Esophagus (tissue), 2 donors: Measurements from ENCODE around the gene ABR. TPM values are rescaled to one million over a fixed set of nuclear protein-coding genes. Genes with fewer than 3 reads are reported as not detected.

Experiments
- H3K27ac ChIP-seq, 2 donors: one replicate each; pipeline ENCODE4 v1.5.1; 2013; ENCODE audit warnings: low read depth in 2 of 2, mild to moderate bottlenecking in 2 of 2, inconsistent platforms in 1 of 2, low read length in 1 of 2, moderate library complexity in 1 of 2
- H3K27me3 ChIP-seq, 2 donors: one replicate each; pipeline ENCODE4 v1.6.1; 2013; ENCODE audit warnings: low read length in 2 of 2, control low read depth in 1 of 2, mild to moderate bottlenecking in 1 of 2; ENCODE audit not compliant: insufficient read depth in 2 of 2, control insufficient read depth in 1 of 2
- H3K36me3 ChIP-seq, 2 donors: one replicate each; pipeline ENCODE4 v1.6.1; 2013; ENCODE audit warnings: low read length in 1 of 2; ENCODE audit not compliant: control insufficient read depth in 2 of 2, insufficient read depth in 2 of 2
- H3K4me1 ChIP-seq, 2 donors: one replicate each; pipeline ENCODE4 v1.6.1; 2013; ENCODE audit warnings: low read length in 1 of 2; ENCODE audit not compliant: control insufficient read depth in 2 of 2, insufficient read depth in 2 of 2
- H3K4me3 ChIP-seq, 2 donors: one replicate each; pipeline ENCODE4 v1.5.1; 2013; ENCODE audit warnings: low read length in 2 of 2, mild to moderate bottlenecking in 2 of 2, low read depth in 1 of 2, moderate library complexity in 1 of 2
- H3K9me3 ChIP-seq, 2 donors: one replicate each; pipeline ENCODE4 v1.6.1; 2013; ENCODE audit warnings: mild to moderate bottlenecking in 2 of 2, low read depth in 1 of 2, low read length in 1 of 2, moderate library complexity in 1 of 2; ENCODE audit not compliant: control insufficient read depth in 2 of 2, insufficient read depth in 1 of 2
- WGBS, 2 donors: extraction: QIAGEN DNeasy Blood & Tissue Kit; methylation state at CpG; one replicate each; pipeline ENCODE4 v1.1.7; 2013; 5-methylcytosine and 5-hydroxymethylcytosine counted together
- polyA plus RNA-seq, 2 donors: library from polyadenylated mRNA; stranded (reverse); fragments of 200-250 nt; gene quantifications; one replicate each; pipeline ENCODE4 v1.2.3, GENCODE V29; 2013
- donor health status: healthy with polysubstance abuse.
- donor health status: Bipolar disorder and iron deficiency.

Gene ABR
- polyA plus RNA-seq, 2 donors = 48.6 to 57.7 TPM

DNA sequence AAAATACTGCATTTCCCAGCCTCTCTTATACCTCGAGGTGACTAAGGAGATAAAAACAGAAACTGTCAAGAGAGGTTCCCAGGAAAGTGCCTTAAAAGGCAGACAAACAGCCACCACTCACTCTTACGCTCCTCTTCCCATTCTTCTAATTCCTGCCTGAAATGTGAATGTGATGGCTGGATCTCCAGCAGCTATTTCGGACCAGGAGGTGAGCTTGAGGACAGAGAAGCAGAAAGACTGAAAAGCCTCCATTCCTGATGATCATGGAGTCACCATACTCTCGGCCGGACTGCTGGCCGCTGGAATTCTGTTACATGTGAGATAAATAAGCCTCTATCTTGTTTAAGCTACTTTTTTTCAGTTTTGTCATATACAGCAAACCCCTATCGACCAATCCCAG, 41.4 kb upstream of the ABR start:
- Histone ChIP-seq H3K9me3 (peaks cover 0 to under 1% of the 10 kb centered on the region in 2 donors), H3K27ac (no peak overlapping the region), H3K4me1 (peaks cover 0 to 3% of the 10 kb centered on the region in 2 donors), H3K36me3 (no peaks in the 10 kb centered on the region), H3K27me3 (no peaks in the 10 kb centered on the region), H3K4me3 (no peak overlapping the region)
- 89 to 91% methylated on average over 7 of the region's 7 CpGs for WGBS, 2 donors

DNA sequence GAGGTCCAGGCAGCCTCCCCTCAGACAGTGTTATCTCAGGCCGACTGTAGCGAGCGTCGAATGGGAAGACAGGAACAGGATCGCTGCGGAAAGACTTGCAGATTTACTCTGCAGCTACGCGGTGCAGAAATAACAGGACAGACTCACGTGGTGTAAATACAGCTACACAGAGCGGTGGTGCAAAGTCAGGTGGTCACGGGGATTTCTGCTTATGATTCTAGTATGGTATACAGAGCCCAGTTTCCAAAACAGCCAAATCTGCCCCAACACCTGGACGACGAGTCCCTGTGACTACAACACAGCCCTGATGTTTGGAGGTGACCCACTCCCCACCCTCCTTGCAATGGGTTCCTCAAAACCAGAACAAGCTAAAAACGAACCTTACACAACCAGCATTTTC, 40.6 kb upstream of the ABR start:
- Histone ChIP-seq H3K27me3 (no peaks in the 10 kb centered on the region), H3K27ac (no peak overlapping the region), H3K4me1 (no peaks in the 10 kb centered on the region), H3K4me3 (no peak overlapping the region), H3K36me3 (no peaks in the 10 kb centered on the region), H3K9me3 (no peaks in the 10 kb centered on the region)
- WGBS, 2 donors = 70 to 76% methylated on average over 14 of the region's 14 CpGs

DNA sequence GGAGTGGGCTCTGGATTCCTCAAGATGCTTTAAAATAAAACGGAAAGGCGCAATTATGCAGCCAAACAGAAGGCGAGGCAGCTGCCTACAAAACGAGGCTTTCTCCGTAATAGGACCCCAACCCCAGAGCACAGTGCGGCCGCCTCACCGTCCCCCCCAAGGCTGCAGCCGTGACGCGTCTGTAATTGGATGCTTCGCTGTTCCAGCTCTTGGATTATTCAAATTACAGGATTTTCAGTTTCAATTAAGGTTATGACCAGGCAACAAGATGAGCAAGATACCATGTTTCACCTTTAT, 37.3 kb upstream of the ABR start:
- Histone ChIP-seq H3K4me3 (no peak overlapping the region), H3K9me3 (no peaks in the 10 kb centered on the region), H3K27ac (no peak overlapping the region), H3K27me3 (no peaks in the 10 kb centered on the region), H3K36me3 (no peaks in the 10 kb centered on the region), H3K4me1 (no peaks in the 10 kb centered on the region)
- WGBS, 2 donors = 82 to 86% methylated on average over 12 of the region's 12 CpGs

DNA sequence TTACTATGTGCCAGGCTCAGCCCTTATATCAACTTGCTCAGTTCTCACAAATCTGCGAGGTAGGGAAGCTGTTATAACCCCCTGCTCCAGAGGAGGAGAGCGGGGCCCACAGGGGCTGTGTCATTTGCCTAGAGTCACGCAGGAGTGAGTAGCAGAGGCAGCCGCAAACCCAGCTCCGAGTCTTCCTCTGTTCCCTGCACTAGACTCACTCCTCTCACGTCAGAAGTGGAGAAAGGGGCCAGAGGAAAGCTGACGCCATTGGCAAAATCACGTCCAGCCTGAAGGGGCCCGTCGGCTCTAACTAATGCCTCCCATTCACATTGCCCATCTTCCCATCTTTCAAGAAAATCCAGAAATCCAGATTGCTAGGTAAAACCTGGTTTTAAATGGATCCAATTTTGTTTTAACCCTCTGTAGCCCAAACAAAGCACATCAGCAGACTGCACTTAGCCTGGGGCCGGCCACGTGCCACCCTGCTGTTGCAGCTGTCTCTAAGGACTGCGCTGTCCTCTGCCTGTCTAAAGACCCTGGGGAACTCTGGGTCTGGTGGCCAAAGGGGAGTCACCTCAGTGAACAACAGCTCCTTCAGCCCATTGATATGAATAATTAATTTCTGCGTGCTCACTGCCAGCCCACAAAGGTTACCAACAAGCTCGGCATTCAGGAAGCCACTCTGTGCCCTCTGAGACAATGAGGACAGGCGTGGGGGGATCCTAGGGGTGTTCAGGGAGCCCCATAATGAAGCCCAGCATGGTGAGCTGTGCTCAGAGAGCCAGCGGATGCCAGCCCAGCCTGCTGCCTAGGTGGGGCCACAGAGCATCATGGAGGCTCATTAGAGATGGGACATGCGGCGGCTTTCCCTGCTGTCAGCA, 36.7 kb upstream of the ABR start:
- Histone ChIP-seq H3K4me1 (no peaks in the 10 kb centered on the region), H3K27ac (no peak overlapping the region), H3K4me3 (no peak overlapping the region), H3K27me3 (no peaks in the 10 kb centered on the region), H3K9me3 (no peaks in the 10 kb centered on the region), H3K36me3 (no peaks in the 10 kb centered on the region)
- WGBS, 2 donors = 65 to 72% methylated on average over 19 of the region's 19 CpGs

DNA sequence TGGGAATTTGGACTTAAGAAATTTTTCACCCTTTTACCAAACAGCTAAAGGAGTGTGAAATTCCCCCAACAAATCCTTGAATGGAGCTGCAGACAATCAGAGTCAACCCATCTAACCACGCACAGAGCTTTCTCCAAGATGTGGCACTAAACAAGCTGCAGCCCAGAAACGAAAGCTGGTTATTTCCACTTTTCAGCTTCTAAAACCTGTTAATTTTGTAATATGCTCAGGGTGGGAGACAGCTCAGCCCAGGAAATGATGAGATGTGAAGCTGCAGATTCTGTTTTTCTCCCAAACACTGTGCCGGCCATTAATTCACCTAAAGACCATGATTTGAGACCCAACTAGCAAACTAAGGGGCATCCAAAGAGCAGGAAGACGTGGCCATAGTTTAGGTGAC, 33.2 kb upstream of the ABR start:
- H3K27me3 ChIP-seq = no peaks in the 10 kb centered on the region
- no peak overlapping the region for H3K27ac ChIP-seq
- H3K9me3 ChIP-seq = no peaks in the 10 kb centered on the region
- no peak overlapping the region for H3K4me3 ChIP-seq
- no peaks in the 10 kb centered on the region for H3K36me3 ChIP-seq
- WGBS, 2 donors = 62 to 63% methylated on average over 4 of the region's 4 CpGs
- H3K4me1 ChIP-seq = no peaks in the 10 kb centered on the region

- no peaks in the 10 kb centered on the region for H3K9me3 ChIP-seq
- no peaks in the 10 kb centered on the region for H3K36me3 ChIP-seq
- no peaks in the 10 kb centered on the region for H3K27me3 ChIP-seq
- 51 to 66% methylated on average over 5 of the region's 5 CpGs for WGBS, 2 donors
- no peak overlapping the region for H3K4me3 ChIP-seq
- no peaks in the 10 kb centered on the region for H3K4me1 ChIP-seq
- no peak overlapping the region for H3K27ac ChIP-seq
These were observed 31.5 kb upstream of the ABR start for GRCh38 chr17:1211287-1211686.

DNA sequence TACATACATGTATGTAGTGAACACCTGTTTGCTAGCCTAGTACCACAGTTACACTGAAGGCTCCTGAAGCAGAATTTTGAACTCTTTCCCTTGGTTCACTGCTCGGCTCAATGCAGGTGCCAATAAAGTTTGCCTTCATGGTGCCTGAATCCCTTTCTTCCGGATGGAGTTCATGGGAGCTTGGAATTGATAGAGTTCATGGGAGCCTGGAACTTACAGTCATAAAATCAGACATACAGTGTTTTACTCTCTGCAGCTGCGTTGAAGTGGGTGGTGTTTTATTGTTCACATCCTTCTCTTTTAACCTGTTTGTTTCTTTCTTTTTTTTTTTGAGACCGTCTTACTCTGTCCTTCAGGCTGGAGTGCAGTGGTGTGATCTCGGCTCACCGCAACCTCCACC, 29.2 kb upstream of the ABR start:
- Histone ChIP-seq H3K4me3 (no peak overlapping the region), H3K27me3 (no peaks in the 10 kb centered on the region), H3K9me3 (no peaks in the 10 kb centered on the region), H3K36me3 (no peaks in the 10 kb centered on the region), H3K27ac (no peak overlapping the region), H3K4me1 (peaks cover 0 to under 1% of the 10 kb centered on the region in 2 donors)
- 88 to 89% methylated on average over 6 of the region's 6 CpGs for WGBS, 2 donors

- H3K9me3 ChIP-seq = no peaks in the 10 kb centered on the region
- peaks cover 3 to 6% of the 10 kb centered on the region in 2 donors for H3K4me1 ChIP-seq
- H3K4me3 ChIP-seq = no peak overlapping the region
- H3K36me3 ChIP-seq = no peaks in the 10 kb centered on the region
- no peaks in the 10 kb centered on the region for H3K27me3 ChIP-seq
- no peak overlapping the region for H3K27ac ChIP-seq
- 80 to 82% methylated on average over 12 of the region's 12 CpGs for WGBS, 2 donors
These were observed 26.4 kb upstream of the ABR start for GRCh38 chr17:1206026-1206777.

GRCh38 chr17:1203967-1204291, 24.1 kb upstream of the ABR start:
- peak overlapping the region in 1 of 2 donors; percentile 46 for H3K4me3 ChIP-seq
- H3K4me1 ChIP-seq = peaks cover 3 to 6% of the 10 kb centered on the region in 2 donors
- no peak overlapping the region for H3K27ac ChIP-seq
- no peaks in the 10 kb centered on the region for H3K36me3 ChIP-seq
- H3K9me3 ChIP-seq = no peaks in the 10 kb centered on the region
- H3K27me3 ChIP-seq = no peaks in the 10 kb centered on the region
- WGBS, 2 donors = 53 to 58% methylated on average over 19 of the region's 19 CpGs
